Breast epithelium (tissue), 3 donors: ENCODE results near the gene PRKN.

Experiments
- CTCF ChIP-seq, 3 donors: fragments of 450-650 bp; IDR thresholded peaks; one replicate each; pipeline ENCODE4 v1.5.1; 2016 to 2017; ENCODE audit warnings: antibody characterized with exemption in 3 of 3, mild to moderate bottlenecking in 3 of 3, moderate library complexity in 3 of 3
- POLR2A ChIP-seq: fragments of 450-650 bp; IDR thresholded peaks from one replicate; pipeline ENCODE4 v1.6.1; 2016; ENCODE audit warnings: antibody characterized with exemption, mild to moderate bottlenecking, moderate library complexity
- POLR2AphosphoS5 ChIP-seq, 3 donors: sonication (generic); formaldehyde crosslinking; IDR thresholded peaks; one replicate each; pipeline ENCODE4 v1.6.1; 2017; ENCODE audit warnings: antibody characterized with exemption in 3 of 3

GRCh38 chr6:161365633-161366032, 1361.9 kb downstream of the PRKN start:
- no peak for TF ChIP-seq CTCF (IDR thresholded peaks at IDR 0.05)
- no peak for TF ChIP-seq POLR2A
- TF ChIP-seq POLR2AphosphoS5 (IDR thresholded peaks at IDR 0.05) = no peak
